SK-N-SH (cell line): ENCODE results near the gene RASSF4. TPM values are rescaled to one million over a fixed set of nuclear protein-coding genes. Genes with fewer than 3 reads are reported as not detected.

Source experiments
- CTCF ChIA-PET: fragments of 300-600, 350-600 bp; formaldehyde crosslinking; extraction: SDS; loops from one replicate; lab custom pipeline; 2021; lab: Yijun Ruan, JAX
- POLR2A ChIA-PET: fragments of 350-600 bp; sonication (Branson Sonifier 250); formaldehyde crosslinking; extraction: SDS; loops from one replicate; lab custom pipeline; 2020; ENCODE audit warnings: antibody characterized with exemption, inconsistent platforms; lab: Yijun Ruan, JAX
- DNase-seq: peaks from one replicate; pipeline ENCODE4 v3.0.0; 2012
- H2AFZ ChIP-seq: fragments of 200-600 bp; sonication (generic); 2 replicates; pipeline ENCODE4 v1.8.1; 2016; ENCODE audit warnings: antibody characterized with exemption, mild to moderate bottlenecking, low read depth
- H3F3A ChIP-seq: fragments of 200-600 bp; sonication (generic); replicated peaks from 2 replicates; pipeline ENCODE3; 2016; ENCODE audit warnings: antibody characterized with exemption, mild to moderate bottlenecking; ENCODE audit not compliant: insufficient read depth
- H3K27ac ChIP-seq, 2 experiments: fragments of 200-500 bp in 1 of 2; fragments of 200-600 bp in 1 of 2; sonication (Bioruptor generic) in 1 of 2; sonication (generic), shearing (Covaris generic) in 1 of 2; 2 replicates each; pipeline versions ENCODE4 v1.5.1 to v1.6.1; 2014 to 2016; ENCODE audit warnings: low read depth in 2 of 2, inconsistent platforms in 1 of 2, low read length in 1 of 2, mild to moderate bottlenecking in 1 of 2, mixed read lengths in 1 of 2
- H3K27me3 ChIP-seq: fragments of 200-600 bp; sonication (generic), shearing (Covaris generic); 2 replicates; pipeline ENCODE4 v1.6.1; 2016; ENCODE audit warnings: mixed run types; ENCODE audit not compliant: insufficient read depth
- H3K36me3 ChIP-seq, 2 experiments: fragments of 200-500 bp in 1 of 2; fragments of 200-600 bp in 1 of 2; sonication (Bioruptor generic) in 1 of 2; sonication (generic) in 1 of 2; replicated peaks in 1 of 2; 2 replicates each; pipeline versions ENCODE3 to v1.5.1; 2014 to 2016; ENCODE audit warnings: low read length in 1 of 2, mild to moderate bottlenecking in 1 of 2; ENCODE audit not compliant: insufficient read depth in 2 of 2, control insufficient read depth in 1 of 2
- H3K4me1 ChIP-seq, 2 experiments: fragments of 200-500 bp in 1 of 2; fragments of 200-600 bp in 1 of 2; sonication (Bioruptor generic) in 1 of 2; sonication (generic), shearing (Covaris generic) in 1 of 2; 2 replicates each; pipeline versions ENCODE4 v1.5.1 to v1.6.1; 2014 to 2016; ENCODE audit warnings: low read depth in 1 of 2, low read length in 1 of 2, mixed run types in 1 of 2; ENCODE audit not compliant: insufficient read depth in 2 of 2, control insufficient read depth in 1 of 2
- H3K4me2 ChIP-seq: fragments of 200-600 bp; sonication (generic), shearing (Covaris generic); 2 replicates; pipeline ENCODE4 v1.6.1; 2017; ENCODE audit warnings: mixed run types
- H3K4me3 ChIP-seq, 2 experiments: fragments of 200-500 bp in 1 of 2; fragments of 200-600 bp in 1 of 2; sonication (Bioruptor generic) in 1 of 2; sonication (generic), shearing (Covaris generic) in 1 of 2; 2 replicates each; pipeline versions ENCODE4 v1.5.1 to v1.8.1; 2014 to 2016; ENCODE audit warnings: low read depth in 2 of 2, inconsistent platforms in 1 of 2, low read length in 1 of 2, mild to moderate bottlenecking in 1 of 2, mixed read lengths in 1 of 2, moderate library complexity in 1 of 2
- H3K79me2 ChIP-seq: fragments of 200-600 bp; sonication (generic); 2 replicates; pipeline ENCODE4 v1.8.1; 2017; ENCODE audit warnings: mild to moderate bottlenecking; ENCODE audit not compliant: insufficient read depth
- H3K9ac ChIP-seq: fragments of 200-600 bp; sonication (generic); 2 replicates; pipeline ENCODE4 v1.6.1; 2017; ENCODE audit warnings: mixed run types
- H3K9me2 ChIP-seq: fragments of 200-600 bp; sonication (generic); 2 replicates; pipeline ENCODE4 v1.6.1; 2017; ENCODE audit warnings: mixed run types
- H3K9me3 ChIP-seq: fragments of 200-600 bp; sonication (generic); 2 replicates; pipeline ENCODE4 v1.6.1; 2017; ENCODE audit warnings: mixed run types, mild to moderate bottlenecking, moderate library complexity
- H4K20me1 ChIP-seq: fragments of 200-600 bp; sonication (generic); 2 replicates; pipeline ENCODE4 v1.6.1; 2017; ENCODE audit warnings: mild to moderate bottlenecking, mixed run types; ENCODE audit not compliant: insufficient read depth
- EP300 ChIP-seq, 2 experiments: IDR thresholded peaks; 2 replicates each; pipeline versions ENCODE4 v1.4.0 to v1.6.1; 2012; ENCODE audit warnings: borderline replicate concordance in 1 of 2, low read depth in 1 of 2, low read length in 1 of 2
- EZH2phosphoT487 ChIP-seq: fragments of 200-600 bp; sonication (generic); IDR thresholded peaks from 2 replicates; pipeline ENCODE4 v1.6.1; 2017; ENCODE audit warnings: low read depth, mixed run types, mild to moderate bottlenecking, antibody characterized with exemption, moderate library complexity, borderline replicate concordance
- FOXJ3 ChIP-seq: sonication (generic); formaldehyde crosslinking; IDR thresholded peaks from 2 replicates; pipeline ENCODE4 v1.5.1; 2020; ENCODE audit warnings: mild to moderate bottlenecking, missing genetic modification reagents
- MAX ChIP-seq: IDR thresholded peaks from 2 replicates; pipeline ENCODE4 v1.4.0; 2012; ENCODE audit warnings: low read depth
- PBX3 ChIP-seq: IDR thresholded peaks from 2 replicates; pipeline ENCODE4; 2012
- RAD21 ChIP-seq: IDR thresholded peaks from 2 replicates; pipeline ENCODE4 v1.6.1; 2012; ENCODE audit warnings: mild to moderate bottlenecking, low read length
- RXRA ChIP-seq: IDR thresholded peaks from 2 replicates; pipeline ENCODE4 v1.4.0; 2012; ENCODE audit warnings: low read depth, mild to moderate bottlenecking, borderline replicate concordance
- SIN3A ChIP-seq: IDR thresholded peaks from 2 replicates; pipeline ENCODE4 v1.6.1; 2012; ENCODE audit warnings: low read depth, mild to moderate bottlenecking, low read length, moderate library complexity, borderline replicate concordance
- SMC3 ChIP-seq: IDR thresholded peaks from 2 replicates; pipeline ENCODE4 v1.6.1; 2012; ENCODE audit warnings: low read depth, low read length, improper control_type of control experiment
- TCF12 ChIP-seq: IDR thresholded peaks from 2 replicates; pipeline ENCODE4 v1.4.0; 2012
- TEAD4 ChIP-seq: IDR thresholded peaks from 2 replicates; pipeline ENCODE4 v1.4.0; 2012; ENCODE audit warnings: mild to moderate bottlenecking, borderline replicate concordance; ENCODE audit not compliant: insufficient read depth
- YY1 ChIP-seq: IDR thresholded peaks from 2 replicates; pipeline ENCODE4 v1.4.0; 2012; ENCODE audit warnings: low read depth, mild to moderate bottlenecking
- WGBS: methylation state at CpG from one replicate; pipeline ENCODE4 v1.1.6; 2017; ENCODE audit warnings: low lambda C conversion rate; 5-methylcytosine and 5-hydroxymethylcytosine counted together
- polyA plus RNA-seq, 3 experiments: library from polyadenylated mRNA; depleted of rRNA; stranded (reverse); fragments of >200 nt; gene quantifications; 2 replicates each; pipeline ENCODE4 v1.2.3, GENCODE V29; 2012
- TF ChIP-seq, protein P1 (sequence below): fragments of 200-600 bp; sonication (generic); IDR thresholded peaks from 2 replicates; pipeline ENCODE4 v1.6.1; 2017; ENCODE audit warnings: antibody characterized with exemption, mild to moderate bottlenecking, moderate library complexity
- TF ChIP-seq, protein P2 (sequence below): IDR thresholded peaks from 2 replicates; pipeline ENCODE4 v1.6.1; 2012; ENCODE audit warnings: mild to moderate bottlenecking, low read depth, low read length, moderate library complexity
- TF ChIP-seq, protein P3 (sequence below): IDR thresholded peaks from 2 replicates; pipeline ENCODE4 v1.4.0; 2012; ENCODE audit warnings: low read depth, borderline replicate concordance
- TF ChIP-seq, protein P4 (sequence below): IDR thresholded peaks from 2 replicates; pipeline ENCODE4 v1.4.0; 2012; ENCODE audit warnings: low read depth, borderline replicate concordance

Gene RASSF4
- polyA plus RNA-seq, 1 of the 3 experiments (the other 2 are of a cell fraction), result 11.0 TPM

- ChIA-PET POLR2A (no interaction called here), CTCF (interaction anchor here (1.2 to 10.6 kb wide), 3 partner anchors 10 to 45 kb away, joined by 4 to 121 read pairs (median 5); no protein-coding TSS in a partner anchor)
- Histone ChIP-seq H3K4me2 (peak overlapping the region; percentile 85), H3K79me2 (peaks cover 8% of the 10 kb centered on the region), H3K9me2 (no peaks in the 10 kb centered on the region), H3K9ac (peak overlapping the region; percentile 68), H3K4me1 (peaks cover 48 to 57% of the 10 kb centered on the region in 2 experiments; a peak in 3 of 4 replicates), H3K27me3 (no peaks in the 10 kb centered on the region), H3K4me3 (peak overlapping the region; percentile 41 to 61; a peak in 3 of 4 replicates), H3K27ac (peak overlapping the region in 1 of 2 experiments; percentile 95; a peak in 2 of 4 replicates), H3K9me3 (no peaks in the 10 kb centered on the region), H3K36me3 (no peaks in the 10 kb centered on the region), H2AFZ (no peak overlapping the region), H3F3A (peaks cover 20% of the 10 kb centered on the region), H4K20me1 (no peaks in the 10 kb centered on the region)
- WGBS, result 84% methylated on average over 3 of the region's 25 CpGs
- TF ChIP-seq SIN3A (no peak), MAX (no peak), TCF12 (no peak), EZH2phosphoT487 (no peak), SMC3 (no peak), YY1 (no peak), EP300 (IDR thresholded peaks at IDR 0.05; ENCODE audit: borderline replicate concordance in 1 of 2, low read depth in 1 of 2, low read length in 1 of 2) (no peak), PBX3 (no peak), FOXJ3 (CRISPR knock-in tag) (no peak), TEAD4 (no peak), RXRA (no peak), RAD21 (no peak)
- TF ChIP-seq, protein P1, sequence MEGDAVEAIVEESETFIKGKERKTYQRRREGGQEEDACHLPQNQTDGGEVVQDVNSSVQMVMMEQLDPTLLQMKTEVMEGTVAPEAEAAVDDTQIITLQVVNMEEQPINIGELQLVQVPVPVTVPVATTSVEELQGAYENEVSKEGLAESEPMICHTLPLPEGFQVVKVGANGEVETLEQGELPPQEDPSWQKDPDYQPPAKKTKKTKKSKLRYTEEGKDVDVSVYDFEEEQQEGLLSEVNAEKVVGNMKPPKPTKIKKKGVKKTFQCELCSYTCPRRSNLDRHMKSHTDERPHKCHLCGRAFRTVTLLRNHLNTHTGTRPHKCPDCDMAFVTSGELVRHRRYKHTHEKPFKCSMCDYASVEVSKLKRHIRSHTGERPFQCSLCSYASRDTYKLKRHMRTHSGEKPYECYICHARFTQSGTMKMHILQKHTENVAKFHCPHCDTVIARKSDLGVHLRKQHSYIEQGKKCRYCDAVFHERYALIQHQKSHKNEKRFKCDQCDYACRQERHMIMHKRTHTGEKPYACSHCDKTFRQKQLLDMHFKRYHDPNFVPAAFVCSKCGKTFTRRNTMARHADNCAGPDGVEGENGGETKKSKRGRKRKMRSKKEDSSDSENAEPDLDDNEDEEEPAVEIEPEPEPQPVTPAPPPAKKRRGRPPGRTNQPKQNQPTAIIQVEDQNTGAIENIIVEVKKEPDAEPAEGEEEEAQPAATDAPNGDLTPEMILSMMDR, result no peak
- TF ChIP-seq, protein P2, sequence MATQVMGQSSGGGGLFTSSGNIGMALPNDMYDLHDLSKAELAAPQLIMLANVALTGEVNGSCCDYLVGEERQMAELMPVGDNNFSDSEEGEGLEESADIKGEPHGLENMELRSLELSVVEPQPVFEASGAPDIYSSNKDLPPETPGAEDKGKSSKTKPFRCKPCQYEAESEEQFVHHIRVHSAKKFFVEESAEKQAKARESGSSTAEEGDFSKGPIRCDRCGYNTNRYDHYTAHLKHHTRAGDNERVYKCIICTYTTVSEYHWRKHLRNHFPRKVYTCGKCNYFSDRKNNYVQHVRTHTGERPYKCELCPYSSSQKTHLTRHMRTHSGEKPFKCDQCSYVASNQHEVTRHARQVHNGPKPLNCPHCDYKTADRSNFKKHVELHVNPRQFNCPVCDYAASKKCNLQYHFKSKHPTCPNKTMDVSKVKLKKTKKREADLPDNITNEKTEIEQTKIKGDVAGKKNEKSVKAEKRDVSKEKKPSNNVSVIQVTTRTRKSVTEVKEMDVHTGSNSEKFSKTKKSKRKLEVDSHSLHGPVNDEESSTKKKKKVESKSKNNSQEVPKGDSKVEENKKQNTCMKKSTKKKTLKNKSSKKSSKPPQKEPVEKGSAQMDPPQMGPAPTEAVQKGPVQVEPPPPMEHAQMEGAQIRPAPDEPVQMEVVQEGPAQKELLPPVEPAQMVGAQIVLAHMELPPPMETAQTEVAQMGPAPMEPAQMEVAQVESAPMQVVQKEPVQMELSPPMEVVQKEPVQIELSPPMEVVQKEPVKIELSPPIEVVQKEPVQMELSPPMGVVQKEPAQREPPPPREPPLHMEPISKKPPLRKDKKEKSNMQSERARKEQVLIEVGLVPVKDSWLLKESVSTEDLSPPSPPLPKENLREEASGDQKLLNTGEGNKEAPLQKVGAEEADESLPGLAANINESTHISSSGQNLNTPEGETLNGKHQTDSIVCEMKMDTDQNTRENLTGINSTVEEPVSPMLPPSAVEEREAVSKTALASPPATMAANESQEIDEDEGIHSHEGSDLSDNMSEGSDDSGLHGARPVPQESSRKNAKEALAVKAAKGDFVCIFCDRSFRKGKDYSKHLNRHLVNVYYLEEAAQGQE, result no peak
- TF ChIP-seq, protein P3, sequence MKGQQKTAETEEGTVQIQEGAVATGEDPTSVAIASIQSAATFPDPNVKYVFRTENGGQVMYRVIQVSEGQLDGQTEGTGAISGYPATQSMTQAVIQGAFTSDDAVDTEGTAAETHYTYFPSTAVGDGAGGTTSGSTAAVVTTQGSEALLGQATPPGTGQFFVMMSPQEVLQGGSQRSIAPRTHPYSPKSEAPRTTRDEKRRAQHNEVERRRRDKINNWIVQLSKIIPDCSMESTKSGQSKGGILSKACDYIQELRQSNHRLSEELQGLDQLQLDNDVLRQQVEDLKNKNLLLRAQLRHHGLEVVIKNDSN, result no peak
- TF ChIP-seq, protein P4, sequence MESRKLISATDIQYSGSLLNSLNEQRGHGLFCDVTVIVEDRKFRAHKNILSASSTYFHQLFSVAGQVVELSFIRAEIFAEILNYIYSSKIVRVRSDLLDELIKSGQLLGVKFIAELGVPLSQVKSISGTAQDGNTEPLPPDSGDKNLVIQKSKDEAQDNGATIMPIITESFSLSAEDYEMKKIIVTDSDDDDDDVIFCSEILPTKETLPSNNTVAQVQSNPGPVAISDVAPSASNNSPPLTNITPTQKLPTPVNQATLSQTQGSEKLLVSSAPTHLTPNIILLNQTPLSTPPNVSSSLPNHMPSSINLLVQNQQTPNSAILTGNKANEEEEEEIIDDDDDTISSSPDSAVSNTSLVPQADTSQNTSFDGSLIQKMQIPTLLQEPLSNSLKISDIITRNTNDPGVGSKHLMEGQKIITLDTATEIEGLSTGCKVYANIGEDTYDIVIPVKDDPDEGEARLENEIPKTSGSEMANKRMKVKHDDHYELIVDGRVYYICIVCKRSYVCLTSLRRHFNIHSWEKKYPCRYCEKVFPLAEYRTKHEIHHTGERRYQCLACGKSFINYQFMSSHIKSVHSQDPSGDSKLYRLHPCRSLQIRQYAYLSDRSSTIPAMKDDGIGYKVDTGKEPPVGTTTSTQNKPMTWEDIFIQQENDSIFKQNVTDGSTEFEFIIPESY, result no peak
- no peak for DNase-seq
Observed at GRCh38 chr10:44977287-44978212, 17.9 kb downstream of the RASSF4 start.
